Breast epithelium (tissue), 4 donors: Measurements from ENCODE around the gene THAP6. TPM values are rescaled to one million over a fixed set of nuclear protein-coding genes. Genes with fewer than 3 reads are reported as not detected.

Experiments
- DNase-seq, 2 donors: peaks; one replicate each; pipeline ENCODE4 v3.0.0-alpha.2; 2019; ENCODE audit warnings: low spot score in 2 of 2
- H3K27ac ChIP-seq, 2 donors: fragments of 200-600 bp; sonication (generic) in 1 of 2; one replicate each; pipeline ENCODE4 v1.5.1; 2016 to 2019; ENCODE audit warnings: mild to moderate bottlenecking in 1 of 2
- H3K27me3 ChIP-seq, 2 donors: fragments of 200-600 bp; sonication (generic) in 1 of 2; one replicate each; pipeline versions ENCODE4 v1.5.1 to v1.6.0; 2017 to 2019; ENCODE audit warnings: control low read depth in 1 of 2, mild to moderate bottlenecking in 1 of 2
- H3K36me3 ChIP-seq: fragments of 200-600 bp; one replicate; pipeline ENCODE4 v1.5.1; 2019
- H3K4me1 ChIP-seq, 2 donors: fragments of 200-600 bp; sonication (generic); one replicate each; pipeline ENCODE4 v1.5.1; 2016 to 2019; ENCODE audit warnings: control low read depth in 1 of 2
- H3K4me3 ChIP-seq, 3 donors: fragments of 200-600 bp; sonication (generic); 1 replicate in 2 of 3; 2 replicates in 1 of 3; pipeline ENCODE4 v1.5.1; 2016 to 2019; ENCODE audit warnings: mild to moderate bottlenecking in 3 of 3, moderate library complexity in 2 of 3
- H3K9me3 ChIP-seq, 2 donors: fragments of 200-600 bp; sonication (generic) in 1 of 2; one replicate each; pipeline ENCODE4 v1.5.1; 2016 to 2019; ENCODE audit warnings: control low read depth in 1 of 2
- CTCF ChIP-seq, 3 donors: fragments of 450-650 bp; IDR thresholded peaks; one replicate each; pipeline ENCODE4 v1.5.1; 2016 to 2017; ENCODE audit warnings: antibody characterized with exemption in 3 of 3, mild to moderate bottlenecking in 3 of 3, moderate library complexity in 3 of 3
- POLR2A ChIP-seq: fragments of 450-650 bp; IDR thresholded peaks from one replicate; pipeline ENCODE4 v1.6.1; 2016; ENCODE audit warnings: antibody characterized with exemption, mild to moderate bottlenecking, moderate library complexity
- POLR2AphosphoS5 ChIP-seq, 3 donors: sonication (generic); formaldehyde crosslinking; IDR thresholded peaks; one replicate each; pipeline ENCODE4 v1.6.1; 2017; ENCODE audit warnings: antibody characterized with exemption in 3 of 3
- intact Hi-C: fragments of 100-400 bp; cut with DNase I; formaldehyde crosslinking; loops from one replicate; pipeline ENCODE4 v1.15.1; 2023; ENCODE audit warnings: low total_unique reads
- total RNA-seq, 3 donors: library from RNA; depleted of rRNA; stranded (reverse); fragments of >200 nt; gene quantifications; one replicate each; pipeline ENCODE4 v1.1.0, GENCODE V29; 2016

The THAP6 gene, protein sequence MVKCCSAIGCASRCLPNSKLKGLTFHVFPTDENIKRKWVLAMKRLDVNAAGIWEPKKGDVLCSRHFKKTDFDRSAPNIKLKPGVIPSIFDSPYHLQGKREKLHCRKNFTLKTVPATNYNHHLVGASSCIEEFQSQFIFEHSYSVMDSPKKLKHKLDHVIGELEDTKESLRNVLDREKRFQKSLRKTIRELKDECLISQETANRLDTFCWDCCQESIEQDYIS
- 10 to 100 TPM; 22.2 to 25.9 (median 25.9) TPM for total RNA-seq

DNA sequence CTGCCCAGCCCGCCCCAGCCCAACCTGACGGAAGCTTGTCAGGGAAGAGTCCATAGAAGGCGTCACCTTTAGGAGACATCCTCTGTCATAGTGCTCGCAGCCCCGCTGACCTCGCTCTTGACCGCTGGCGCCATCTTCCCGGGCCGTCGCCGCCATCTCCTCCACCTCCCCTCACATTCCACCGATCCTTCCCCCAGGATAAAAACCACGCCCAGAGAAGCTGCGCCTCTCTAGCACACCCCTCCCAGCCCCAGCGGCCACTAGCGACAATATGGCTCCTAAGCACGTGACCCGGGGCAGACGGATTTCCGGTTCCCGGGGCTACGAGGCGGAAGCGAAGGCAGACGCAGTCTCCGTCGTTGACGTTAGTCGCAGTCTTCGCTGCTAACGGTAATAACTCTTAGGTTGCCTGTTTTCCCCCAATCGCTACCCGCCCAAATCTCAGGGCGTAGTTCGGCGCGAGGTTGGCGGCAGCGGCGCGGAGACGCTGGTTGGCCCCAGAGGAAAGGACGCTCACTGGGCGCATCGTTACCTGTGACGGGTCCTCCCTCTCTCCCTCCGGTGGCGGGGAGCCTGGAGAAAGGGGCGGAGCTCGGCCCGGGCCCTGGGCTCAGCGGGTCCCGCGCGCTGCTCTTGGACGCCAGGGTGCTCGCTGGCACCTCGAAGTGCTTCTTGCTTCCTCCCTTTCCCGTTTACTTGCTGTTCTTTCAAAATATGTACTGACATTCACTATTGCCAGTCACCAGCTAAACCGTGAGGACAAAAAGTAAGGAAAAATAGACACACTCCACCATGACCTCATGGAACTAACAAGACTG, at the start of gene THAP6, which contains the start of gene RCHY1:
Gene THAP6, plus strand, starts transcription at position 343 of the 818 bp plus-strand sequence. CDS start 980 bp downstream, outside the sequence.
Gene RCHY1, minus strand, starts transcription at position 273 of the 818 bp plus-strand sequence. Its CDS starts 117 bp downstream, at position 156.
- Histone ChIP-seq H3K27me3 (no peaks in the 10 kb centered on the region), H3K9me3 (no peaks in the 10 kb centered on the region), H3K27ac (peak within 1 kb of the TSS; percentile 94 to 96), H3K4me1 (peaks cover 0 to 16% of the 10 kb centered on the region in 2 donors), H3K36me3 (no peaks in the 10 kb centered on the region), H3K4me3 (peak within 1 kb of the TSS; percentile 61 to 86 (median 79))
- TF ChIP-seq CTCF (IDR thresholded peaks at IDR 0.05) (peak in 1 of 3 donors; percentile 44), POLR2AphosphoS5 (IDR thresholded peaks at IDR 0.05) (peak; percentile 96 to 98 (median 98)), POLR2A (peak; percentile 92)
- peak; percentile 94 to 95 for DNase-seq
- intact Hi-C loops: no loop called here

DNA sequence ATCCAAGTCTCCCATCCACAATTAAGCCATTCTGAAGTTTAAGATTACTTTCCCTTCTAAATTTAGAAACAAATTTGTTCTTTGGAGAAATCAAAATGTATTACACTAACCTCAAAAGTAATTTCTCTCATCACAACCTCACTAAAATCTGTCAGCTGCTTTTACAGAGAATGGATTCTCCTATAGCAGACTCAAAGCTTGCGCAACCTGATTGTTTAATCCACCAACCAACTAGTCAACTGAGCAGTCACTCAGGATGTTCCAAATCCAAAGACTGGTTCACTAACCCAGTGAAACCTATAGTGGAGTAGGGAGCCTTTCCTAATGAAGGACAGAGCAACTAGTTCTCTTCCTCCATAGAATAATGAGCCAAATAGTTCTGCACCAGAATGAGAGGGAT, 44.4 kb upstream of the THAP6 start:
- Histone ChIP-seq H3K27me3 (no peaks in the 10 kb centered on the region), H3K36me3 (no peaks in the 10 kb centered on the region), H3K27ac (no peak overlapping the region), H3K4me1 (no peaks in the 10 kb centered on the region), H3K4me3 (no peak overlapping the region), H3K9me3 (no peaks in the 10 kb centered on the region)
- intact Hi-C loops: no loop called here
- no peak for TF ChIP-seq POLR2AphosphoS5 (IDR thresholded peaks at IDR 0.05)
- no peak for TF ChIP-seq POLR2A
- TF ChIP-seq CTCF (IDR thresholded peaks at IDR 0.05): no peak
- DNase-seq: no peak

DNA sequence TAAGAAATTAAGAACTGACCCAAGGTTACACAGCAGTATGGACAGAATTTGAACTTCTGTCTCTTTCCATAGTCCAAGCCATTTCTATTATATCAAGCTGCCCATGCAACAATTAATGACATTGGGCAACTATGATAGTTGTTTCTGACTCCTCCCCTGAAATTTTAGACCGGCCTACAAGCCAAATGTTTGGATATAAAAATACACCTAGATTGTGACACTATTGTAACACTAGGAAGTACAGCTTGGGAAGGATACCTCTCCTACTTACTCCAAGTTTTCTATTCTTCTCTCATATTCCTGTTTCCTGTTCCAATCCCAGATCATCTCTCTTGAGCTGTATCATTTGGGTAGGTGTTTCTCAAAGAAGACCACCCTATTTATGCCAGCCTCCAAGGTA, 43.5 kb upstream of the THAP6 start:
- H3K4me1 ChIP-seq: no peaks in the 10 kb centered on the region
- no peaks in the 10 kb centered on the region for H3K9me3 ChIP-seq
- no peaks in the 10 kb centered on the region for H3K36me3 ChIP-seq
- no peak overlapping the region for H3K27ac ChIP-seq
- intact Hi-C loops: no loop called here
- DNase-seq: no peak
- no peak for TF ChIP-seq POLR2A
- TF ChIP-seq POLR2AphosphoS5 (IDR thresholded peaks at IDR 0.05): no peak
- H3K27me3 ChIP-seq: no peaks in the 10 kb centered on the region
- H3K4me3 ChIP-seq: no peak overlapping the region

DNA sequence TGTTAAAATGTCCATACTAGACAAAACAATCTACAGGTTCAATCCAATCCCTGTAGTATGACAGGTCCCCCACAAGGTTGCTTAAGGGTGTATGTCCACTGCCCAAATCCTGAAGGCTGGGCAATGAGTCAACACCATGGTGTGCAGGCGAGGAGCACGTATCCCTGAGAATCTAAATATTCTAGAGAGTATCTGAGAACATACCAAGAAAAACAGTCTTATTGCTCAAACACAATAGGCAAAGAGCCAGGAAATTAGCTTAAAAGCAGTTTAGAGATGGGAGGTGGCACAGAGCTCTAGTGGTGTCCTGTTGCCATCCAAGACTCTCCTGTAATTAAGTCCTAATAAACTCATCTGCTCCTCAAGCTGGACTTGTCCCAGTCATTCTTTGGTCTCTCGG, 37.1 kb upstream of the THAP6 start:
- intact Hi-C loops: no loop called here
- Histone ChIP-seq H3K27ac (no peak overlapping the region), H3K27me3 (no peaks in the 10 kb centered on the region), H3K4me3 (no peak overlapping the region), H3K4me1 (no peaks in the 10 kb centered on the region), H3K9me3 (no peaks in the 10 kb centered on the region), H3K36me3 (no peaks in the 10 kb centered on the region)
- no peak for DNase-seq
- TF ChIP-seq POLR2A (no peak), POLR2AphosphoS5 (IDR thresholded peaks at IDR 0.05) (no peak), CTCF (IDR thresholded peaks at IDR 0.05) (no peak)

GRCh38 chr4:75484190-75484589, 30.1 kb upstream of the THAP6 start:
- Histone ChIP-seq H3K4me3 (no peak overlapping the region), H3K27ac (no peak overlapping the region), H3K4me1 (no peaks in the 10 kb centered on the region), H3K9me3 (no peaks in the 10 kb centered on the region), H3K36me3 (no peaks in the 10 kb centered on the region), H3K27me3 (no peaks in the 10 kb centered on the region)
- intact Hi-C loops: no loop called here
- no peak for TF ChIP-seq CTCF (IDR thresholded peaks at IDR 0.05)
- no peak for TF ChIP-seq POLR2AphosphoS5 (IDR thresholded peaks at IDR 0.05)
- DNase-seq: no peak
